Liver (tissue), 9 donors: ENCODE results near the gene CYP39A1. TPM values are rescaled to one million over a fixed set of nuclear protein-coding genes. Genes with fewer than 3 reads are reported as not detected.

Experiments used
- DNase-seq: peaks from one replicate; pipeline ENCODE4 v3.0.0-alpha.2; 2017; ENCODE audit warnings: low spot score
- H3K27ac ChIP-seq, 2 donors: one replicate each; pipeline ENCODE4 v1.7.0; 2013; ENCODE audit warnings: inconsistent platforms in 2 of 2, low read length in 2 of 2, control low read depth in 1 of 2, low read depth in 1 of 2, mild to moderate bottlenecking in 1 of 2
- H3K27me3 ChIP-seq, 4 donors: one replicate each; pipeline versions ENCODE4 v1.6.1 to v1.7.0; 2013; ENCODE audit warnings: low read length in 3 of 4, inconsistent platforms in 1 of 4, mild to moderate bottlenecking in 1 of 4, moderate library complexity in 1 of 4; ENCODE audit not compliant: control insufficient read depth in 4 of 4, insufficient read depth in 4 of 4
- H3K36me3 ChIP-seq, 4 donors: one replicate each; pipeline versions ENCODE4 v1.6.1 to v1.7.0; 2013; ENCODE audit warnings: low read length in 3 of 4, mild to moderate bottlenecking in 3 of 4, low read depth in 1 of 4, moderate library complexity in 1 of 4; ENCODE audit not compliant: control insufficient read depth in 4 of 4, insufficient read depth in 3 of 4
- H3K4me1 ChIP-seq, 4 donors: one replicate each; pipeline versions ENCODE4 v1.6.1 to v1.7.0; 2013; ENCODE audit warnings: low read length in 3 of 4, mild to moderate bottlenecking in 3 of 4, moderate library complexity in 1 of 4; ENCODE audit not compliant: control insufficient read depth in 4 of 4, insufficient read depth in 4 of 4
- H3K4me3 ChIP-seq, 3 donors: one replicate each; pipeline versions ENCODE4 v1.6.1 to v1.7.0; 2013; ENCODE audit warnings: low read length in 3 of 3, control low read depth in 1 of 3, low read depth in 1 of 3, mild to moderate bottlenecking in 1 of 3
- H3K9ac ChIP-seq, 2 donors: one replicate each; pipeline ENCODE4 v1.7.0; 2013; ENCODE audit warnings: low read length in 2 of 2, mild to moderate bottlenecking in 2 of 2, moderate library complexity in 2 of 2, control low read depth in 1 of 2, low read depth in 1 of 2
- H3K9me3 ChIP-seq, 4 donors: one replicate each; pipeline versions ENCODE4 v1.6.1 to v1.7.0; 2013; ENCODE audit warnings: low read length in 3 of 4; ENCODE audit not compliant: control insufficient read depth in 4 of 4
- ATF3 ChIP-seq: IDR thresholded peaks from 2 replicates; pipeline ENCODE4 v1.6.1; 2016; ENCODE audit warnings: antibody characterized with exemption
- CTCF ChIP-seq: fragments of 150-350 bp; IDR thresholded peaks from 2 replicates; pipeline ENCODE4 v1.5.1; 2017; ENCODE audit warnings: improper control_type of control experiment, low read depth, low read length; ENCODE audit not compliant: missing input control
- EGR1 ChIP-seq, 2 donors: IDR thresholded peaks; 2 replicates each; pipeline ENCODE4 v1.6.1; 2016 to 2018; ENCODE audit warnings: antibody characterized with exemption in 2 of 2, low read depth in 2 of 2
- FOXA1 ChIP-seq: IDR thresholded peaks from 2 replicates; pipeline ENCODE4 v1.6.1; 2016; ENCODE audit warnings: antibody characterized with exemption
- GABPA ChIP-seq, 2 donors: IDR thresholded peaks in 1 of 2; conservative IDR thresholded peaks in 1 of 2; 2 replicates each; pipeline ENCODE4 v1.6.1; 2016; ENCODE audit warnings: antibody characterized with exemption in 2 of 2, mild to moderate bottlenecking in 1 of 2, moderate library complexity in 1 of 2
- HNF4A ChIP-seq, 2 donors: conservative IDR thresholded peaks; 2 replicates each; pipeline ENCODE4 v1.6.1; 2016; ENCODE audit warnings: antibody characterized with exemption in 2 of 2, mild to moderate bottlenecking in 2 of 2
- JUND ChIP-seq, 2 donors: IDR thresholded peaks; 2 replicates each; pipeline ENCODE4 v1.6.1; 2016; ENCODE audit warnings: antibody characterized with exemption in 2 of 2
- MAX ChIP-seq: IDR thresholded peaks from 2 replicates; pipeline ENCODE4 v1.6.1; 2016; ENCODE audit warnings: antibody characterized with exemption
- RAD21 ChIP-seq, 2 donors: IDR thresholded peaks; 2 replicates each; pipeline ENCODE4 v1.6.1; 2016; ENCODE audit warnings: antibody characterized with exemption in 2 of 2, mild to moderate bottlenecking in 2 of 2
- REST ChIP-seq: IDR thresholded peaks from 2 replicates; pipeline ENCODE4 v1.6.1; 2016; ENCODE audit warnings: antibody characterized with exemption, mild to moderate bottlenecking
- RXRA ChIP-seq, 2 donors: IDR thresholded peaks; 2 replicates each; pipeline ENCODE4 v1.6.1; 2017 to 2018; ENCODE audit warnings: antibody characterized with exemption in 2 of 2, mild to moderate bottlenecking in 1 of 2
- SP1 ChIP-seq: IDR thresholded peaks from 2 replicates; pipeline ENCODE4 v1.6.1; 2018; ENCODE audit warnings: antibody characterized with exemption, mild to moderate bottlenecking
- TAF1 ChIP-seq: conservative IDR thresholded peaks from 2 replicates; pipeline ENCODE4 v1.6.1; 2016; ENCODE audit warnings: antibody characterized with exemption, mild to moderate bottlenecking
- YY1 ChIP-seq: IDR thresholded peaks from 2 replicates; pipeline ENCODE4 v1.6.1; 2016; ENCODE audit warnings: antibody characterized with exemption, mild to moderate bottlenecking
- ZBTB33 ChIP-seq: IDR thresholded peaks from 2 replicates; pipeline ENCODE4 v1.6.1; 2016; ENCODE audit warnings: antibody characterized with exemption
- WGBS: extraction: QIAGEN DNeasy Blood & Tissue Kit; methylation state at CpG from one replicate; pipeline ENCODE4 v1.1.7; 2013; 5-methylcytosine and 5-hydroxymethylcytosine counted together
- polyA plus RNA-seq, 2 donors: library from polyadenylated mRNA; stranded (reverse) in 1 of 2; unstranded in 1 of 2; fragments of 200-250 nt in 1 of 2; fragments of >200 nt in 1 of 2; fragmentation: Nextera tagmentation in 1 of 2; extraction: Ambion mirVana in 1 of 2; gene quantifications; one replicate each; pipeline versions ENCODE4 v1.2.1 to v1.2.3, GENCODE V29; 2013 to 2015
- total RNA-seq, 2 donors: library from RNA; depleted of rRNA; stranded (reverse); fragments of >200 nt; gene quantifications; one replicate each; pipeline ENCODE4 v1.2.3, GENCODE V29; 2014
- donor health status: healthy.
- donor health status: healthy.
- donor health status: healthy.
- donor health status: healthy.
- donor health status: healthy.

CYP39A1 gene
- total RNA-seq (10 to 100 TPM; 10.8 to 18.3 TPM), polyA plus RNA-seq (10 to 100 TPM; 12.0 to 29.8 TPM)

GRCh38 chr6:46652603-46653438, at the start of gene CYP39A1, which contains the start of gene SLC25A27:
Gene CYP39A1, minus strand, starts transcription at chr6:46652818. Its CDS starts 236 bp downstream, at chr6:46652582.
Gene SLC25A27, plus strand, starts transcription at chr6:46652975. Its CDS starts 218 bp downstream, at chr6:46653193.
- Histone ChIP-seq H3K4me3 (peak within 1 kb of the TSS; percentile 86 to 95 (median 94)), H3K36me3 (no peaks in the 10 kb centered on the region), H3K4me1 (peaks cover 5 to 25% (median 17%) of the 10 kb centered on the region in 4 donors), H3K27ac (peak within 1 kb of the TSS; percentile 83 to 93), H3K9me3 (no peaks in the 10 kb centered on the region), H3K9ac (peak within 1 kb of the TSS; percentile 82 to 88), H3K27me3 (no peaks in the 10 kb centered on the region)
- TF ChIP-seq CTCF (no peak), ATF3 (no peak), RAD21 (IDR thresholded peaks at IDR 0.05) (peak in 1 of 2 donors; percentile 9), MAX (peak; percentile 15), YY1 (peak; percentile 93), REST (peak; percentile 68), ZBTB33 (no peak), FOXA1 (no peak), EGR1 (IDR thresholded peaks at IDR 0.05; ENCODE audit: low read depth in 2 of 2) (peak; percentile 56 to 67), JUND (IDR thresholded peaks at IDR 0.05) (no peak), SP1 (peak; percentile 44), RXRA (IDR thresholded peaks at IDR 0.05) (peak in 1 of 2 donors; percentile 28), TAF1 (peak; percentile 98), GABPA (IDR thresholded peaks at IDR 0.05 in 1 of 2, conservative IDR thresholded peaks at IDR 0.05 in 1 of 2) (no peak), HNF4A (conservative IDR thresholded peaks at IDR 0.05) (peak in 1 of 2 donors; percentile 32)
- DNase-seq: peak; percentile 88
- under 1% methylated on average over 72 of the region's 72 CpGs for WGBS
